Mucosa of descending colon (tissue), 3 donors: ENCODE measurements around the gene CXCR6. TPM values are rescaled to one million over a fixed set of nuclear protein-coding genes. Genes with fewer than 3 reads are reported as not detected.

ENCODE experiments used
- ATAC-seq: fragments of 200-7000 bp; cut with Tn5 transposase; one replicate; pipeline ENCODE4 v1.9.1; 2020; ENCODE audit warnings: mild to moderate bottlenecking, moderate library complexity
- DNase-seq, 3 donors: peaks; one replicate each; pipeline ENCODE4 v3.0.0-alpha.2; 2020
- H3K36me3 ChIP-seq: fragments of 200-600 bp; one replicate; pipeline ENCODE4 v1.8.0; 2021; ENCODE audit warnings: low read depth, mild to moderate bottlenecking
- H3K4me1 ChIP-seq: fragments of 200-600 bp; one replicate; pipeline ENCODE4 v1.8.0; 2021; ENCODE audit warnings: low read depth, mild to moderate bottlenecking
- H3K4me3 ChIP-seq: fragments of 200-600 bp; one replicate; pipeline ENCODE4 v1.8.0; 2021; ENCODE audit warnings: mild to moderate bottlenecking
- H3K9me3 ChIP-seq: fragments of 200-600 bp; one replicate; pipeline ENCODE4 v1.8.0; 2021; ENCODE audit warnings: mild to moderate bottlenecking
- CTCF ChIP-seq: fragments of 200-600 bp; IDR thresholded peaks from one replicate; pipeline ENCODE4 v1.8.0; 2022; ENCODE audit warnings: antibody characterized with exemption, mild to moderate bottlenecking
- intact Hi-C, 2 donors: fragments of 100-400 bp; cut with DNase I in 1 of 2; cut with micrococcal nuclease in 1 of 2; formaldehyde crosslinking; loops; one replicate each; pipeline versions ENCODE4 v1.11.0 to v1.11.1; 2022; cut with DNase I, micrococcal nuclease
- total RNA-seq, 3 donors: library from RNA; stranded (reverse); fragmentation: NEBNext Ultra II Directional in 2 of 3; extraction: Animal tissue kit (Norgen Biotek cat#: 25700) in 2 of 3; gene quantifications; one replicate each; pipeline versions ENCODE4 v1.2.1 to v1.2.4, GENCODE V29; 2021 to 2023
- donor health status: DM: no; HTN: no; CAD: no; lungs with moderate emphysema.
- donor health status: DM: no; HTN: no; CAD: no.
- donor health status: DM: no; HTN: yes; CAD: no.

CXCR6 gene
- total RNA-seq, 3 donors from 2014 or later: 1.5 to 3.6 (median 1.7) TPM

GRCh38 chr3:45991341-45991740, 48.1 kb downstream of the CXCR6 start:
- no peaks in the 10 kb centered on the region for H3K9me3 ChIP-seq
- no peak for TF ChIP-seq CTCF
- peaks cover 40% of the 10 kb centered on the region for H3K4me1 ChIP-seq
- intact Hi-C loops: no loop called here
- no peaks in the 10 kb centered on the region for H3K36me3 ChIP-seq
- DNase-seq (no peak), ATAC-seq (no peak)
- no peak overlapping the region for H3K4me3 ChIP-seq

GRCh38 chr3:45992133-45992729, 49.0 kb downstream of the CXCR6 start:
- intact Hi-C loops: no loop called here
- ATAC-seq (no peak), DNase-seq (no peak)
- Histone ChIP-seq H3K36me3 (no peaks in the 10 kb centered on the region), H3K4me1 (peaks cover 33% of the 10 kb centered on the region), H3K4me3 (no peak overlapping the region), H3K9me3 (no peaks in the 10 kb centered on the region)
- TF ChIP-seq CTCF: no peak

- Histone ChIP-seq H3K36me3 (no peaks in the 10 kb centered on the region), H3K4me1 (peaks cover 27% of the 10 kb centered on the region), H3K4me3 (no peak overlapping the region), H3K9me3 (no peaks in the 10 kb centered on the region)
- no peak for ATAC-seq
- DNase-seq: no peak
- intact Hi-C loops: no loop called here
- no peak for TF ChIP-seq CTCF
Measured at GRCh38 chr3:45992821-45993221, 49.6 kb downstream of the CXCR6 start.

GRCh38 chr3:45993421-45994027, 50.3 kb downstream of the CXCR6 start:
- DNase-seq: no peak
- no peak overlapping the region for H3K4me3 ChIP-seq
- no peak for ATAC-seq
- intact Hi-C loops: no loop called here
- TF ChIP-seq CTCF: no peak
- no peaks in the 10 kb centered on the region for H3K36me3 ChIP-seq
- H3K4me1 ChIP-seq: peaks cover 20% of the 10 kb centered on the region
- no peaks in the 10 kb centered on the region for H3K9me3 ChIP-seq

GRCh38 chr3:45994419-45995235, 51.4 kb downstream of the CXCR6 start:
- TF ChIP-seq CTCF: no peak
- no peaks in the 10 kb centered on the region for H3K36me3 ChIP-seq
- peaks cover 19% of the 10 kb centered on the region for H3K4me1 ChIP-seq
- H3K4me3 ChIP-seq: peak overlapping the region; percentile 86
- H3K9me3 ChIP-seq: no peaks in the 10 kb centered on the region
- ATAC-seq (peak; percentile 51), DNase-seq (peak; percentile 38 to 63 (median 47))
- intact Hi-C loops: no loop called here
